CD4-positive, alpha-beta T cell treated with Interleukin-15 for 1 hour (primary cell): ENCODE data around the gene CCDC70.
A peak's percentile ranks its signal among the peaks of the same experiment; 100 is the strongest.
"Not testable (repeated sequence)": the region's sequence is repeated elsewhere in the genome, so short reads cannot be mapped to it uniquely, and the experiment has no call there.

Source experiments
- DNase-seq: peaks from one replicate; pipeline ENCODE4 v3.0.0-alpha.2; 2020

The CCDC70 gene

DNA sequence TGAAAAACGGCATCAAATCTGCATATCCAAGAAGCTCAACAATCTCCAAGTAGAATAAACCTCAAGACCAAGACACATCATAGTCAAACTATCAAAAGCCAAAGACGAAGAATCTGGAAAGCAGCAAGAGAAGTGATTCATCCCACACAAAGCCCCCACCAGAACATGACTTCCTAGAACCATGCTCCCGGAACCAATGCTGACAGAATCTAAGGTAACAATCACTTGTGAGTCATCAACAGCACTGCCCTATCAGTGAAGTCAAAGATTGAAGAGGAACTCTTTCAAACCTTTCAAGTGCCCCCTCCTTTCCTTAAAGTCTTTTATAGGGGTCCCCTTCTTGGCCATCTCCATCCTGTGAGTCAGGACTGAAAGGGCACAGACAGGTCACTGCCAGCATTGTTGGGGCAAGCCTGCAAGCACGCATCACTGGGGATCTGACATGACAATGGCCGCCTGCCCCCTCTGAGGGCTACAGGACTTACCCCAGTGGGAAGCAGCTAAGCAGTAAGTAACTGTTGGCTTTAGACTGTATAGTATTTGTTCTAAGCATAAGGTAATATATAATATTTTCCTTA is at the start of gene CCDC70:
CCDC70 (plus strand) TSS at position 247 of the 578 bp plus-strand sequence. CDS start 3,443 bp downstream, outside the sequence.
- DNase-seq = no peak

DNA sequence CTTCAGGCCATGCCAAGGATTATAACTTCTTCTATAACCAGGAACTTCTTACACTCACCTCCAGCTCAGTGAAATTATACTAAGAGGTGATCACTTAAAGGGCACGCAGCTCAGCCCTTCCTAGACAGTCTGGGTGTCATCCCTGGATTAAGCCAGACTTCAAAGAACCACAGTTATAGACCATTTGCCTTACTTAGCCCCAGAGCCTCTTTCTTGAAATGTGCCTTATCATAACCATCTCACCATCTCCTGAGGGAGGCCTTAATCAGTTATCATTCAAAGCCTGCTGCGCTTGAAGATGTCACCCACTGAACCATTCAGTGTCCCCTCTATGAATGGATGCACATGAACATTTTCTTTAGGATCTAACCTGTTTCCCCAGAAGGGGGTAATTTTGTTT is 47.7 kb upstream of the CCDC70 start:
- DNase-seq = no peak

DNA sequence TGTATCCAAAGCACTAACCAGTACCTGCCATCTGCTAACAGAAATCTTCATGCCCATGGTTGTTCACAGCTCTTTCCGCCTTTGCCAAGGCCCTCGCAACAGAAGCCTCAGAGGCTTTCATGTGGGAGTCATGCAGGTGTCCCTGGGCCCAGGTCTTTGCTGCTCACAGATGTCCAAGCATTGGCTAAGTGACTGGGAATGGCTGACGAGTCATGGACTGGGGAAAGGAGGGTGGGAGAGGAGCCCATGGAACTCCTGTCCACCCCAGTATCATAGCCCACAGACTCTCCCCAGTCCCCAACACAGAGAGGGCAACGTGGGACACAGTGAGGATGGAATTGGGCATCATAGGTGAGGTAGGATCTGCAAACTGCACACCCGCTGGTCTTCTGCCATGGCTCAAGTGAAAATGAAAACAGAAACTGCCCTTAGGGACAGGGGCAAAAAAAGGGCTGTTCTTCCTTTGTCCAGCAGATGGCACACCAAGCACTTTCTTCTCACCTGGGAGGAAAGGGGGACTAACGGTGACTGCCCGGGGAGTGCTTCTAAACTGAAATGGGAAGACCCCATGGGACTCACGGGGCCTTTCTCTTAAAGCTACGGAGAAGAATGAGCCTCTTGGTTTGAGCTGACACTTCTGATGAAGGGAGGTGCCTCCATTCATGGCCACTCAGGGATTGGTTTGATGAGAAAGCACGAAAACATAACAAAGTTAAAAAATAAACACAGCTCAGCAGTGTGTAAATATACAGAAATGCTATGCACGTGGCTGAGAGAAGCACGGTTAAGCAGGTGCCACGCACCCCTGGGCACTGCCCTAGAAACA is 46.7 kb upstream of the CCDC70 start:
- peak; percentile 75 for DNase-seq

DNA sequence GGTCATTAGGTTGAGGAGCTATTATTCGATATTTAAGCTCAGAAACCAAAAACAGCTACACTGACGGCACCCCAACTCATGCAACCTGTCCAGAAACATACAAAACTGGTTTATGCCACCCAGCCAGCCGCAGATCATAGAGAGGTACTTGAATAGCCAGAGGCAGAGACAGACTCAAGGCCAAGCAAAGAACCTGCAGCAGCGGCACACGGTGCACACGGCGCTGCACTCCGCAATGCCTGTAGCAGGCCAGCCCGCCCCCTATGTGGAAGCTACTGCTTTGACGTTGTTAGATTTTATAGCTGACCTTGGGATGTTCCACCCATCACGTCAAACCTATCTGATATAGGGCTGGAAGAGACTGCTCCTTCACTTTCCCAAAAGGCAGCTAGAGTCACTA is 45.9 kb upstream of the CCDC70 start:
- no peak for DNase-seq

DNA sequence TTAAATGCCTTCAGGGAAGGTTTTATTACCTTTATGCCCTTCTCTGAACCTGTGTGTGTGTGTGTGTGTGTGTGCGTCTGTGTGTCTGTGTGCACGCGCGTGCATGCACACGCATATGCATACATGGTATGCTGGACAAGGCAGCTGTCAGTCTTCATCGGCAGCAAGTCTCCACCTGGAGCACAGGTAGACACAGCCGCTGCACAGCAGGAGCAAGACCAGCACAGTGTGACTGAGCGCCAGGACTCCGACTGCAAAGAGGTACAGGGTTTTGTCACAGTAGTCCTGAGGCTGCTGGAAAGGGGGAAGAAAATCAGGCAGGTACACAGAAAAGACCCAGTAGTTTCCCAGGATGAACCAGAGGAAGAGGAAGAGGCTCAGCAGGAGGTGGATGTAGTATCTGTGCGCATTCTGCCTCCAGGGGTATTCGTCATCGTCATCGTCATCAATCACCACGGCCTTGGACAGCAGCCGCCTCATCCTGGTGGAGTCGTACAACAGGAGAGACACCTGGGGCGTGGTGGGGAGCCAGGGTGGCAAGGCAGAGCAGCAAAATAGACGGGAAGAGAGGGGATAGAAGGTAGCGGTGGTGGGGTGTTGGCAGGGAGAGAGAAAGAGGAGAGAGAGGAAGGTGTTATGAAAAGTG is 45.0 kb upstream of the CCDC70 start:
- DNase-seq = no peak

DNA sequence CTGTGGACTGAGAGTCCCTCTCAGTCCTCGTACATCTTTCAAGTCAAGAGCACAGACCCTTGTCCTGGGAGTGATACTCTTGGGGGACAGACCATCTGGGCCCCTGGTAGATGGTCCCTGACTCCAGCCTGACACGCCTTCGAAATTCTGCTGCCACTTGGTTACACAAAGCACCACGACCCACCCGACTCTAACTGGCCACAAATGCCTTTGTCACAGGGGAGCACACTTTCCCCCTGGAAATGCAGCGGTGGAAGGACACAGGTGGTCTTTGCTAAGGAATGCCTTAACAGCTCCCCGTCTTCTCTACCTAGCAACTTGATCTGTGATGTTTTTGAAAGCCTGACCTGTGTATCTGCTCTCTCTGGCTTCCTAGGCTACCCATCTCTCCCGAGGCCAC is 44.1 kb upstream of the CCDC70 start:
- DNase-seq = no peak

DNA sequence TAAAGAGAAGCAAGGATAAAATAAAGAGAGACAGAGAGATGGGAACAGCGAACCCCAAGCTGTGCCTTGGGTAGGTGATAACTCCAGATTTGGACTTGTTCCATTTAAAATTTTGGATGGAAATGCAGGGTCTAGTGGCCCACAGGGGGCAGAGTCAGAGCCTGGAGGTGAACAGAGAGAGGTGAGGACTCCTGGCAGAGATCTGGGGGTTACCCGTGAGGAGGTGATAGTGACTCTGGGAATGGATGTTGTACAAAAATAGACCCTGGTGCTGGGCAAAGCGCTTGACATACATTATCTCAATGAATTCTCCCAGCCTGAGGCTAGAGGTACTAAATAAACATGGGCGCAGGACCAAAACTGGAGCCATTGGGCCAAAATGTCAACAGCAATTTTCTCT is 43.5 kb upstream of the CCDC70 start:
- DNase-seq = no peak

DNA sequence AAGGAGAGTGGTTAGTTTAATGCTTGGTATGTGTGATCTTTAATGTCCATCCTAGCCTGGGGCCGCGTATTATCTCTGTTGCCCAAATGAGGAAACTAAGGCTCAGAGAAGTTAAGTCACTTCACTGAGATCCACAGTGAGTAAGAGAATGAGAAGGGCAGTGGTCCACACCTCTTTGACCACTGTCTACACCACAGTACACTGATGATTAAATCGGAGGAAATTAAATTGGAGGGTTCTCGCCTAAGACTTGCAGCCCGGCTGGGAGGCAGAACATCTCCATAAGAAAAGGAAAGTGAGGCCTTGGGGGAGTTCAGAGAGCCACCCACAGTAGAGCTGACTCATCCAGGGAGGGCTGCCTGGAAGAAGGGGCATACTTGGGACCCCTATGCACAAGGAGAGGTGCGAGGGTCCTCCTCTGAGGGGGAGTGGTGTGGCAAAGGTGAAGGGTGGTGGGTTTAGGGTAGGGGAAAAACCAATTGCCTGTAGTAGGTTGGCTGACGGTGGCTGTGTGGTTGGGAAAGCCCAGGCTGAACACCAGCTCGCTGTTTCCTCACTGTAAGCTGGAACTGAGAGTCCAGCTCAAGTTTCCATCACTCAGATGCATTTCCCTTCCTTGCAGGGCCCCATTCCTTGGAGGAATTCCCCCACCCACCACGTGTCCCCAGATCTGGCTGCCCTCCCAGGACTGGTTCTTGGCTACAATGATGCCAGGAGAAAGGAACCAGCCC is 42.8 kb upstream of the CCDC70 start:
- DNase-seq = peak; percentile 35

DNA sequence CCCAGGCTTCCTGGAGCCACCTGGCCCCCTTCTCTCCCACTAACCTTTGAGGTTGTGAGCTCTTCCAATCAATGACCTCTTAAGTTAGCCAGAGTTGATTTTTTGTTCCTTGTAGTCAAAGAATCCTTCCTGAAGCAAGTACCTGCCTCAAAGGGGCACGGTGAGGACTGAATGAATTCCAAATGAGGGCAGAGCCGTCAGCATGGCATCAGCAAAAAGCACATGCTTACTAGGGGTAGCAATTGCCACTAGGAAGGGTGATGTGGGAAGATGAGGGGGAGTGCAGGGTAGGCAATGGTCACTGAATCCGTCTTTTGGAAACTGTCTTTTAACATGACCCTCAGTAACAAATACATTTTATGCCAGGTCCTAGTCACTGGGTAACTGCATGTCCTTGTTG is 42.2 kb upstream of the CCDC70 start:
- no peak for DNase-seq

DNA sequence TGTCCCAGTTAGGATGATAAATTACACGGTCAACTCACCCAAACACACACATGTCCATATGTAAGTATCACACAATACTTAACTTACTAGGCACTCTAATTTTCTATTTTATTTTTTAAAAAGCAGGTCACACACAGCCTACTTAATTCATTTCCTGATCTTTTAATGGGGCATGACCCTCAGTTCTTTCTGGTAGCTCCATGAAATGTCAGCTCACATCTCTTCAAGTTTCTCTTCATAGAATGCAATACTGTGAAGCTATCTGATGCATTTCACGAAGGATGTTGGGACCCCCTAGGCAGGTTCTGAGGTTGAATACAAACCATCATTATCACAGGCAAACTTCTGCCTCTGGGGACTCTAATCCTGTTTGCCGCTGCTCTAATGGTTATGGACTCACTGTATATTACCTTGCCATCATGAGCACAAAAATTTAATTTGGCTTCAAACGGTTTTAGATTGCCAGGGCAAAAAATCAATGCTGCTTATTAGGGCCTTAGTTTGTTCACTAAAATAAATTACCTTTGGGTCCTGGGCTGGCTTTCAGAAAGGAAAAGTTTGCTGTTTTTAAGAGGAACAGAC is 41.7 kb upstream of the CCDC70 start:
- no peak for DNase-seq

DNA sequence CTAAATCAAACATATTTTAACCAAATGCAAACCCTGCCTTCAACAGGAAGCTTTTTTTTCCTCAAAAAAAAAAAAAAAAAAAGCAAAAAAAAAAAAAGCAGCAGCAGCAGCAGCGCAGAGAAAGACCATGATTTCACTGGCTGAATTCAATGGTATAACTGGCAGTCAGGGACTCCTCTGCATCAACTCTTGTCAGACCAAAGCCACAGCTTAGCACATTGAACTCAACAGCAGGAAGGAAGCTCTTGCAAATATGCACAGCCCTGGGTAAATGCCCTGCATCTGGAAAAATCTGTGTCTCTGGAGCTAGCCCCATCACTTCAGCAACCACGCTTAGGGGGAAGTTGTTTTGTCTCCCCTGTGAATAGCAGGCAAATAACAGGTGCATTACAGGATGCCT is 40.2 kb upstream of the CCDC70 start:
- DNase-seq = peak; percentile 54

DNA sequence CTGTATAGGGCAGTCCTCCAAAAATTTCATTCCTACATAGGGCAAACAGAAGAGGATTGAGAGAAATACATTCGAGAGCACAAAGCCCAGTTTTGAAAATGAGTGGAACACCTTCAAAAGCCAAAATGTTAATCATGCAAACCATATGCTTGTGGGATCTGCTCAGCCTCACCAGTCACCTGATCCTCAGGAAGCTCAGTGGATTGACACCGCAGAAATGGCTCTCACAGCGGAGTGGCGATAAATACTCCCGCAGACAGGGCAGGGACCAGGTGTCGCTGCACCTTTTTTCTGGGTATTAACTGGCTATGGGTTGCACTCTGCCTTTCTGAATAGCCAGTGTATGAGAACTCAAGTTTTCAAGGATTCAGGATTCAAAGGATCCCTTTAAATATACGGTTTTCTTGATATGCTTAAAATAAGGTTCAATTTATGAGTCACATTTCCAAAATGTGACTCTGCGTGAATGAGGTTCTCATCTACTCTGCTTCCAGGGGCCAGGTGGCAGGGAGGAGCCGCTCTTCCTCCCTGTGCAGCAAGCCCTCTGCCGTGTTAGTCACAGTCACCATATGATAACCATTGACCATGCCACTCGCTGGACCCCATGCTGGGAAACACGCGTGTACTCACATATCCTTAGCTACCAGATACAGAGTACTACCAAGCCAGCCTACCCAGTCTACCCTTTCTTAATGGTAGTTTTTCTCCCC is 39.5 kb upstream of the CCDC70 start:
- DNase-seq = no peak

DNA sequence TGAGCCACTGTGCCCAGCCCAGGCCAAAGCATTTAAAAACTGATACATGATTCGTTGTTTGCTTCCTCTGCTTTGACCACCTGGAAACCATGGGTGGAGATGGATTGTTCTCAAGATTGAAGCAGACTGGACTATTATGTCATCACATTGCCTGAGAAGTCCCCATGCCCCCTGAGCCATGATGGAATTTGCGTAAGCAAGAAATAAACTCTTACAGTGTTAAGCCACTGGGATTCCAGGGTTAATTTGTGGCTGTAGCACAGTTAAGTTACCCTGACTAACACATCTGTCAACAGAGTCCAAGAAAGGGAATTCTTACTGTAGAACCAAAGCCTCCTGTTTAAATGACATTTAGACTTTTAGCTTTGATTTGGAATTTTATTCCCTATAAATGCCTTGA is 38.4 kb upstream of the CCDC70 start:
- DNase-seq = no peak

DNA sequence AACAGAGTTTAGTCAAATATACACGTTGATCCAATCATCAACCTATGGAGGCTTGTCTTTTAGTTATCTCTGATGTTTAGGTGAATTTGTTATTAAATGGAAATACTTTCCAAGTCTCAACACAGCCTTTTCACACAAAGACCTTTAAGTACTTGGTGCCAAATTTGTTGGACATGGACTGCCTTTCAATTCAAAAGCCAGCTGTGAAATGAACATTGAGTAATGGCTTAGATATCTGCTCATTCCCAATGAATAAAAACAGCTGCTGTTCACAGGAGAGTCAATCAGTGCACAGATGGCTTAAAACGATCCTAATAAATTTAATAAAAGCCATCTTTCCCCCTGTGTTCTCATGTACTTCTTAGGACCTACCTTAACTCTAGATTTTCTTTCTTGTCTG is 37.9 kb upstream of the CCDC70 start:
- DNase-seq = no peak

DNA sequence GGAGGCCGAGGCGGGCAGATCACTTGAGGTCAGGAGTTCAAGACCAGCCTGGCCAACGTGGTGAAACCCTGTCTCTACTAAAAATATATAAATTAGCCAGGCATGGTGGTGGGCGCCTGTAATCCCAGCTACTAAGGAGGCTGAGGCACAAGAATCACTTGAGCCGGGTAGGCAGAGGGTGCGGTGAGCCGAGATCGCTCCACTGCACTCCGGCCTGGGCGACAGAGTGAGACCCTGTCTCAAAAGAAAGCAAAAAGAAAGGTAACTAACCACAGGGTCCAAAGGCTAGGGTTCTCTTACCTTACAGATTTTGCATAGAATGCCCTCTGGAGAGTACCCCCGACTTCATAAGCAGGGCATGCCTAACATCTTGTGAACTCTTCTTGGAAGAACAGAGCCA is 37.1 kb upstream of the CCDC70 start:
- not testable (repeated sequence) for DNase-seq

DNA sequence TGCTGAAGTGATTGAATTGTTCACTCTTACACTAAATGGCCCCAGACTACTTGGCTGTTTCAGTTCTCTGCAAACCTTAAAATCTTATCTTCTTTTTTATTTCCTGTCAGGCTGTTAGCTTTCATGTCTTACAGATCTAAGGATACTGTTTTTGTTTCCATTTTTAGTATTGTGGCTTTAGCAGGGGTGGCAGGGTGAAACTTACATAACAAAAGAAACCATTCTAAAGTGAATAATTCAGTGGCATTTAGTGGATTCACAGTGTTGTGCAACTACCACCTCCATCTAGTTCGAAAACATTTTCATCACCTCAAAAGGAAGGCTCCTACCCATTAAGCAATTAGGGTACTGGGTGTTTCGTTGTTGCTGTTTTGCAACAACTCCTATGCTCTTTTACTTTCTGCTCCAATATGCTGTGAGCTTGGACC is 36.6 kb upstream of the CCDC70 start:
- DNase-seq = no peak

DNA sequence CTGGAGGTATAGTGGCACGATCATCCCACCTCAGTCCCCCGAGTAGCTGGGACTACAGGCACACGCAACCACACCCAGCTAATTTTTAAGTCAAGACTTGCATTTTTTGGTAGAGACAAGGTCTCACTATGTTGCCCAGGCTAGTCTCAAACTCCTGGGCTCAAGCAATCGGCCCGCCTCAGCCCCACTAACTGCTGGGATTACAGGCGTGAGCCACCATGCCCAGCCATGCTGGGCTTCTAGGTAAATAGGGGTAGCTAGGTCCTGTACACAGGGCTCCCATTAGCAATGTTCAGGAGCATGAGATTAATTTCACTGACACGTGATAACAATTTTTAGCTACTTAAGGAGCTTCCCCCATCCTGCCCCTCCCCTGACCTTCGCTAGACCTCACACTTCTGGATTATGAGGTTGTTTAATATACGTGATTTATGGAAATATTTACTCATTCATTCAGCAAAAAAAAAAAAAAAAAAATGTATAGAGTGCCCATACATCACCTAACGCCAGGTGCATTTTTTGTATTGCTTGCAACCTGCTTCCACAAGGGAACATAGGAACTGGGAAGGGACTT is 36.0 kb upstream of the CCDC70 start:
- no peak for DNase-seq

DNA sequence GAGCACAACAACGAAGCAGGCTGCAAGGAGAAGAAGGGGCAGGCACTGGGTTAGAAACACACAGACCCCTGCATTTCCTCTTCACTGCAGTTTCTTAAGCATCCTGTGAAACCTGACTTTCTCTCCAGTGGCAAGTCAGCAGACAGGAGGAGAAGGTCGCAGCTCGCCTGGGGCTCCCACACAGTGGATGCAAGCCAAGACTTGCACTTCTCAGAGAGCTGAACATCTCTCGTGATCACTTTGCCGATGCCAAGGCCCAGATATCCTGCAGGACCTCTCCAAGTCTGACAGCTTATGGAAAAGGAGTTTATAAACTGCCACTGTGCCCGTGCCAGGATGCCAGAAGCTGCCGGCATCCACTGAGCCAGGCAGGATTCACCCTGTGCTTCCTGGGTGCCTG is 35.2 kb upstream of the CCDC70 start:
- no peak for DNase-seq

DNA sequence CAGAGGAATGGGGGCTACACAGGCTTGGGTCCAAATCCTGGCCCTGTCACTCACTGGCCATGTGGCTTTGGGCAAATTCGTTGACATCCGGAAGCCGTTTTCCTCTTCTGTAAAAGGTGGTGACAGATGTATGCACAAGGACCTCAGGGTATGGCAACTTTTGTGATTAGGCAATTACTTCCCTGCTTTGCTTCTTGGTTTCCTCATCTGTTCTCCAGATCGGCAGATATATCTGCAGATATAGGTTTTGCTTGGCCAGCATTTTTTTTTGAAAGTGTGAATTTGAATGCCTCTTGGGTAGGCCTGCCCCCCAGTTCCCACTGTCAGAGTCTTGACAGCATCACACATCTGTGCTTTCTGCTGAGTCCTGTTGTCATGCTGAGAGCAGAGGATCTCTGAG is 34.5 kb upstream of the CCDC70 start:
- DNase-seq = no peak

DNA sequence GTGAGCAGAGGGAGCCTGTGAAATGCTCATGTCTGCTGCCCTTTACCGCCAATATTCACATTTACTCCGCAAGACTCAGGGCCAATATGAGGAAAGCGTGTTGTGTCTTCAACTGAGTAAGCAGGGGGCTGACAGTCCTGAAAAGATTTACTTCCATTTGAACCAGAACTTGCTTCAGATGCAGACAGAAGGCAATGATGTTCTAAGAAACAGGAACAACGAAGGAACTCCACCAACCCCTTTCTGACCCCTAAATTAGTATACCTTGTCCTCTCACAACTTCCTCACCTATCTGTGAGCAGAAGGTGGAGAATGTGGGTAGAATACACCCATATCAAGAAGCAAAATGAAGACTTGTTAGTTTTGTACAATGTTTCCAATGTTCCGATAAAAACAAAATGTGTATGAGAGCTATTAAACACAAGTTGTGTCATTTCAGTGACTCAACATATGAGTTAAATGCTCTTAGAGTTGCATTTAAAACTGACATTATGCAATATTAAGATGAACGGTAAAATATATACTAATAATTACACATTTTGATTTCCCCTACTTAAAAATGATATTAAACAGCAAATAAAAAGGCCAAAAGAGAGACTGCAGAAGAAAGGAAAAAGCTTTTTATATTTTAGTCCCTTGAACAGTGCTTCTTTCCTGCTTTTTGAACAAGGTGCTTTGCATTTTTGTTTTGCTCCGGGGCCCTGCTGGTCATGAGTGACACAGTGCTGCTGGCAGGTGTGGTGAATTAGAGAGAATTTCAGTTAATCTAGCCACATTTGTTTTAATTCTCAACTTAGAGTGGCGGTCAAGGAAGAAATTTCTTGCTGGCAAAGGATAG is 32.8 kb upstream of the CCDC70 start:
- DNase-seq = no peak

DNA sequence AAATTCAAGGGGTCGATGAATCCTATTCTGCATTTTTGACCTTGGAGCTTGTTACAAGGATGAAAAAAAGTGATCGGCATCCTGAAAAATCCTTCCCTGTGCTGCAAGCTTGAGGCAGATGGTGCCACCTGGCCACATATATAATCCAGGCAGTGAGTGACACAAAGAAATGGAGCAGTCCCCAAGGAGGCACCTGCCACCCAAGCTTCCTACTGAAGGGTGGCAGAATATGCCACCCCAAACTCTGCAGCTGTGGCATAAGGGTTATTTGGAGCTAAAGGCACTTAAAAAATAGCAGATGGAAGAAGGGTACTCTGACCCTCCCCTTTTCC is 32.2 kb upstream of the CCDC70 start:
- no peak for DNase-seq
